HepG2 (cell line): ENCODE results near the gene IRF2. TPM values are rescaled to one million over a fixed set of nuclear protein-coding genes. Genes with fewer than 3 reads are reported as not detected.

ENCODE experiments used
- AGO2 ChIP-seq: fragments of 200-400 bp; formaldehyde crosslinking; optimal IDR thresholded peaks from 2 replicates; pipeline ENCODE3; 2017; ENCODE audit warnings: mild to moderate bottlenecking, low read depth, low read length, moderate library complexity
- CEBPG ChIP-seq: IDR thresholded peaks from 2 replicates; pipeline ENCODE4 v1.6.1; 2016
- HDAC2 ChIP-seq: sonication (generic); formaldehyde crosslinking; IDR thresholded peaks from 2 replicates; pipeline ENCODE4 v1.4.0; 2020; ENCODE audit warnings: missing genetic modification reagents
- SMARCC2 ChIP-seq: fragments of 450-650 bp; IDR thresholded peaks from 2 replicates; pipeline ENCODE4 v1.6.1; 2017; ENCODE audit warnings: antibody characterized with exemption, mild to moderate bottlenecking
- SOX5 ChIP-seq: IDR thresholded peaks from 2 replicates; pipeline ENCODE4 v1.6.1; 2016; ENCODE audit warnings: borderline replicate concordance
- SPEN ChIP-seq: sonication (generic); formaldehyde crosslinking; IDR thresholded peaks from 2 replicates; pipeline ENCODE4 v1.5.1; 2020; ENCODE audit warnings: low read depth, mild to moderate bottlenecking, missing genetic modification reagents
- TARDBP ChIP-seq: sonication (generic); formaldehyde crosslinking; IDR thresholded peaks from 2 replicates; pipeline ENCODE4 v1.8.0; 2022; ENCODE audit warnings: mild to moderate bottlenecking, missing genetic modification reagents
- TOPORS ChIP-seq: sonication (generic); formaldehyde crosslinking; IDR thresholded peaks from 2 replicates; pipeline ENCODE4 v1.8.0; 2023; ENCODE audit warnings: mild to moderate bottlenecking, missing genetic modification reagents
- ZMYM2 ChIP-seq: sonication (generic); formaldehyde crosslinking; IDR thresholded peaks from 2 replicates; pipeline ENCODE4 v1.8.0; 2022; ENCODE audit warnings: mild to moderate bottlenecking, missing genetic modification reagents
- ZNF207 ChIP-seq: fragments of 450-650 bp; IDR thresholded peaks from 2 replicates; pipeline ENCODE4 v1.6.1; 2016; ENCODE audit warnings: antibody characterized with exemption, borderline replicate concordance
- ZNF468 ChIP-seq: sonication (generic); formaldehyde crosslinking; IDR thresholded peaks from 2 replicates; pipeline ENCODE4 v1.8.0; 2022; ENCODE audit warnings: mild to moderate bottlenecking, moderate library complexity, missing genetic modification reagents
- ZNF501 ChIP-seq: sonication (generic); formaldehyde crosslinking; IDR thresholded peaks from 2 replicates; pipeline ENCODE4 v1.5.1; 2020; ENCODE audit warnings: mild to moderate bottlenecking, moderate library complexity, missing genetic modification reagents
- ZNF543 ChIP-seq: sonication (generic); formaldehyde crosslinking; IDR thresholded peaks from 2 replicates; pipeline ENCODE4 v1.4.0; 2020; ENCODE audit warnings: mild to moderate bottlenecking, missing genetic modification reagents
- ZNF605 ChIP-seq: sonication (generic); formaldehyde crosslinking; IDR thresholded peaks from 2 replicates; pipeline ENCODE4 v1.8.0; 2022; ENCODE audit warnings: mild to moderate bottlenecking, missing genetic modification reagents
- ZNF672 ChIP-seq: sonication (generic); formaldehyde crosslinking; IDR thresholded peaks from 2 replicates; pipeline ENCODE4 v1.8.1; 2022; ENCODE audit warnings: missing genetic modification reagents
- ZNF777 ChIP-seq: sonication (generic); formaldehyde crosslinking; IDR thresholded peaks from 2 replicates; pipeline ENCODE4 v1.4.0; 2020; ENCODE audit warnings: missing genetic modification reagents
- ZNF788 ChIP-seq: sonication (generic); formaldehyde crosslinking; IDR thresholded peaks from 2 replicates; pipeline ENCODE4 v1.5.0; 2020; ENCODE audit warnings: mild to moderate bottlenecking, missing genetic modification reagents, borderline replicate concordance
- polyA plus RNA-seq, 8 experiments: library from polyadenylated mRNA; depleted of rRNA in 3 of 8; stranded (reverse) in 7 of 8; unstranded in 1 of 8; fragments of >200 nt; fragmentation: Illumina TruSeq in 4 of 8; extraction: Trizol in 4 of 8; gene quantifications; 2 replicates each; pipeline versions ENCODE4 v1.2.1 to v1.2.3, GENCODE V29; 2011 to 2016; ENCODE audit warnings: low read depth in 4 of 8, missing spikeins in 1 of 8, mixed read lengths in 1 of 8; ENCODE audit not compliant: insufficient read depth in 1 of 8
- total RNA-seq, 5 experiments: library from RNA; depleted of rRNA; stranded (reverse); fragments of >200 nt; fragmentation: Illumina TruSeq; extraction: Trizol; gene quantifications; 2 replicates each; pipeline ENCODE4 v1.2.3, GENCODE V29; 2016; ENCODE audit warnings: low read depth in 1 of 5
- TF ChIP-seq, protein P1 (sequence below), 2 experiments: fragments of 450-650 bp in 1 of 2; sonication (generic) in 1 of 2; formaldehyde crosslinking; IDR thresholded peaks; 2 replicates each; pipeline versions ENCODE4 v1.5.0 to v1.8.0; 2020 to 2022; ENCODE audit warnings: mild to moderate bottlenecking in 1 of 2, missing genetic modification reagents in 1 of 2
- TF ChIP-seq, protein P2 (sequence below): sonication (generic); formaldehyde crosslinking; IDR thresholded peaks from 2 replicates; pipeline ENCODE4 v1.9.0; 2021; ENCODE audit warnings: missing genetic modification reagents, mild to moderate bottlenecking, borderline replicate concordance
- TF ChIP-seq, protein P3 (sequence below): sonication (generic); formaldehyde crosslinking; IDR thresholded peaks from 2 replicates; pipeline ENCODE4 v1.8.0; 2023; ENCODE audit warnings: mild to moderate bottlenecking, missing genetic modification reagents
- TF ChIP-seq, protein P4 (sequence below): sonication (generic); formaldehyde crosslinking; IDR thresholded peaks from 2 replicates; pipeline ENCODE4 v1.5.0; 2020; ENCODE audit warnings: missing genetic modification reagents
- TF ChIP-seq, protein P5 (sequence below): sonication (generic); formaldehyde crosslinking; IDR thresholded peaks from 2 replicates; pipeline ENCODE4 v1.5.1; 2020; ENCODE audit warnings: mild to moderate bottlenecking, missing genetic modification reagents, moderate library complexity

IRF2 gene
- total and polyA plus RNA-seq, 2 of the 13 experiments (the other 11 are each of a cell fraction or from before 2014, with no cell fraction given), result 15.5 to 28.8 TPM

DNA sequence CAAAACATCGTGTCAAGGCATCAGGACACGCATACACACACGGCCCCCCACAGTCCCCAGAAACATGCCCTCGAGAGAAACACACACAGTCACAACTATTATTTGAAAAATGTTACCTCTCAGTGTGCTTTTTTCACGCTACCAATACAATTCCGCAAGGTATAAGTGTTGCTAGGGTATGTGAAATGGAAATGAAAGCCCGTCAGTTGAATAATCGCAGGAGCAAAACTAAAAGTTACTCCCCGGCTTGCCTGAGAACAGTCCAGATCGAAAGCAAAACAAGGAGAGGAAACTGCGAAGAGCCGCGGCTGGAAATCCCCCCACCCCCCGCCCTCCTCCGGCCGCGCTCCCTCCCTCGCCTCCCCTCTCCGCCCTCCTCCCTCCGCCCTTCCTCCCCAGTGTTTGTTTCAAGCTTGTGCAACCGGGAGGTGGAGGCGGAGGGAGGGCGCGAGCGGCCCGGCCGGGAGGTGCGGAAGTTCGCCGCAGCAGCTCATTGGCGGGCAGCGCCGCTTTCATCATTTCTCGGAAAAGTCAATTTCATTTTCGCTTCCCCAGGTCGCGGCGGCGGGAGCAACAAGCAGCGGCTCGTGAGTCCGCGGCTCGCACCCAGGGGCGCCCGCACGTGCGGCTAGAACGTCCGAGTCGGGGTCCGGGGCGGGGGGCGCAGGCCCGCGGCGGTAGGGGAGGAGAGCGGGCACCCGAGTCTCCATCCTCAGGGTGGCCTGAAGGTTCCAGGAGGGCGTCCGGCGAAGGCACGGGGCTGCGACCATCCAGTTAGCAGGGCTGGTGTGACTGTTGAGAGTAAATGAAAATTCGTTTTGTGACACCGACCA, at the start of gene IRF2 (continued):
- TF ChIP-seq TOPORS (CRISPR knock-in tag), result peak; percentile 67
- no peak for TF ChIP-seq SMARCC2
- TF ChIP-seq ZNF468 (CRISPR knock-in tag), result no peak
- peak; percentile 46; the same call in 1 of the 2 replicates for TF ChIP-seq ZNF788 (CRISPR knock-in tag)
- TF ChIP-seq ZNF605, result no peak
- peak; percentile 78 for TF ChIP-seq SPEN
- no peak for TF ChIP-seq ZNF777
- TF ChIP-seq ZNF543 (CRISPR knock-in tag), result no peak; the same call in 1 of the 2 replicates
- TF ChIP-seq SOX5 (CRISPR knock-in tag), result peak; percentile 69
- peak; percentile 45; the same call in 1 of the 2 replicates for TF ChIP-seq HDAC2 (CRISPR knock-in tag)
- TF ChIP-seq, protein P1, sequence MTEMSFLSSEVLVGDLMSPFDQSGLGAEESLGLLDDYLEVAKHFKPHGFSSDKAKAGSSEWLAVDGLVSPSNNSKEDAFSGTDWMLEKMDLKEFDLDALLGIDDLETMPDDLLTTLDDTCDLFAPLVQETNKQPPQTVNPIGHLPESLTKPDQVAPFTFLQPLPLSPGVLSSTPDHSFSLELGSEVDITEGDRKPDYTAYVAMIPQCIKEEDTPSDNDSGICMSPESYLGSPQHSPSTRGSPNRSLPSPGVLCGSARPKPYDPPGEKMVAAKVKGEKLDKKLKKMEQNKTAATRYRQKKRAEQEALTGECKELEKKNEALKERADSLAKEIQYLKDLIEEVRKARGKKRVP (CRISPR knock-in tag; IDR thresholded peaks at IDR 0.05), result peak in 1 of 2 experiments; percentile 94; a peak in 2 of 4 replicates
- peak; percentile 73 for TF ChIP-seq AGO2
- TF ChIP-seq, protein P2, sequence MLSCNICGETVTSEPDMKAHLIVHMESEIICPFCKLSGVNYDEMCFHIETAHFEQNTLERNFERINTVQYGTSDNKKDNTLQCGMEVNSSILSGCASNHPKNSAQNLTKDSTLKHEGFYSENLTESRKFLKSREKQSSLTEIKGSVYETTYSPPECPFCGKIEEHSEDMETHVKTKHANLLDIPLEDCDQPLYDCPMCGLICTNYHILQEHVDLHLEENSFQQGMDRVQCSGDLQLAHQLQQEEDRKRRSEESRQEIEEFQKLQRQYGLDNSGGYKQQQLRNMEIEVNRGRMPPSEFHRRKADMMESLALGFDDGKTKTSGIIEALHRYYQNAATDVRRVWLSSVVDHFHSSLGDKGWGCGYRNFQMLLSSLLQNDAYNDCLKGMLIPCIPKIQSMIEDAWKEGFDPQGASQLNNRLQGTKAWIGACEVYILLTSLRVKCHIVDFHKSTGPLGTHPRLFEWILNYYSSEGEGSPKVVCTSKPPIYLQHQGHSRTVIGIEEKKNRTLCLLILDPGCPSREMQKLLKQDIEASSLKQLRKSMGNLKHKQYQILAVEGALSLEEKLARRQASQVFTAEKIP (CRISPR knock-in tag), result no peak
- no peak for TF ChIP-seq ZNF672 (CRISPR knock-in tag)
- TF ChIP-seq ZNF501 (CRISPR knock-in tag), result peak; percentile 81
- TF ChIP-seq, protein P3, sequence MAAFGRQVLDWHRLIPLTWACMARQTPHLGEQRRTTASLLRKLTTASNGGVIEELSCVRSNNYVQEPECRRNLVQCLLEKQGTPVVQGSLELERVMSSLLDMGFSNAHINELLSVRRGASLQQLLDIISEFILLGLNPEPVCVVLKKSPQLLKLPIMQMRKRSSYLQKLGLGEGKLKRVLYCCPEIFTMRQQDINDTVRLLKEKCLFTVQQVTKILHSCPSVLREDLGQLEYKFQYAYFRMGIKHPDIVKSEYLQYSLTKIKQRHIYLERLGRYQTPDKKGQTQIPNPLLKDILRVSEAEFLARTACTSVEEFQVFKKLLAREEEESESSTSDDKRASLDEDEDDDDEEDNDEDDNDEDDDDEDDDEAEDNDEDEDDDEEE (CRISPR knock-in tag), result peak; percentile 78; the same call in 1 of the 2 replicates
- TF ChIP-seq, protein P4, sequence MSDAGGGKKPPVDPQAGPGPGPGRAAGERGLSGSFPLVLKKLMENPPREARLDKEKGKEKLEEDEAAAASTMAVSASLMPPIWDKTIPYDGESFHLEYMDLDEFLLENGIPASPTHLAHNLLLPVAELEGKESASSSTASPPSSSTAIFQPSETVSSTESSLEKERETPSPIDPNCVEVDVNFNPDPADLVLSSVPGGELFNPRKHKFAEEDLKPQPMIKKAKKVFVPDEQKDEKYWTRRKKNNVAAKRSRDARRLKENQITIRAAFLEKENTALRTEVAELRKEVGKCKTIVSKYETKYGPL (CRISPR knock-in tag), result no peak
- TF ChIP-seq CEBPG (CRISPR knock-in tag), result peak; percentile 97
- TF ChIP-seq, protein P5, sequence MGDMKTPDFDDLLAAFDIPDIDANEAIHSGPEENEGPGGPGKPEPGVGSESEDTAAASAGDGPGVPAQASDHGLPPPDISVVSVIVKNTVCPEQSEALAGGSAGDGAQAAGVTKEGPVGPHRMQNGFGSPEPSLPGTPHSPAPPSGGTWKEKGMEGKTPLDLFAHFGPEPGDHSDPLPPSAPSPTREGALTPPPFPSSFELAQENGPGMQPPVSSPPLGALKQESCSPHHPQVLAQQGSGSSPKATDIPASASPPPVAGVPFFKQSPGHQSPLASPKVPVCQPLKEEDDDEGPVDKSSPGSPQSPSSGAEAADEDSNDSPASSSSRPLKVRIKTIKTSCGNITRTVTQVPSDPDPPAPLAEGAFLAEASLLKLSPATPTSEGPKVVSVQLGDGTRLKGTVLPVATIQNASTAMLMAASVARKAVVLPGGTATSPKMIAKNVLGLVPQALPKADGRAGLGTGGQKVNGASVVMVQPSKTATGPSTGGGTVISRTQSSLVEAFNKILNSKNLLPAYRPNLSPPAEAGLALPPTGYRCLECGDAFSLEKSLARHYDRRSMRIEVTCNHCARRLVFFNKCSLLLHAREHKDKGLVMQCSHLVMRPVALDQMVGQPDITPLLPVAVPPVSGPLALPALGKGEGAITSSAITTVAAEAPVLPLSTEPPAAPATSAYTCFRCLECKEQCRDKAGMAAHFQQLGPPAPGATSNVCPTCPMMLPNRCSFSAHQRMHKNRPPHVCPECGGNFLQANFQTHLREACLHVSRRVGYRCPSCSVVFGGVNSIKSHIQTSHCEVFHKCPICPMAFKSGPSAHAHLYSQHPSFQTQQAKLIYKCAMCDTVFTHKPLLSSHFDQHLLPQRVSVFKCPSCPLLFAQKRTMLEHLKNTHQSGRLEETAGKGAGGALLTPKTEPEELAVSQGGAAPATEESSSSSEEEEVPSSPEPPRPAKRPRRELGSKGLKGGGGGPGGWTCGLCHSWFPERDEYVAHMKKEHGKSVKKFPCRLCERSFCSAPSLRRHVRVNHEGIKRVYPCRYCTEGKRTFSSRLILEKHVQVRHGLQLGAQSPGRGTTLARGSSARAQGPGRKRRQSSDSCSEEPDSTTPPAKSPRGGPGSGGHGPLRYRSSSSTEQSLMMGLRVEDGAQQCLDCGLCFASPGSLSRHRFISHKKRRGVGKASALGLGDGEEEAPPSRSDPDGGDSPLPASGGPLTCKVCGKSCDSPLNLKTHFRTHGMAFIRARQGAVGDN (CRISPR knock-in tag), result peak; percentile 86
- TF ChIP-seq ZMYM2, result no peak
- peak; percentile 50; the same call in 1 of the 2 replicates for TF ChIP-seq TARDBP (CRISPR knock-in tag)
- no peak for TF ChIP-seq ZNF207
